Adrenal gland (tissue), 5 donors: ENCODE measurements around the gene CHN2.

Experiments
- POLR2A ChIP-seq, 2 donors: fragments of 450-650 bp; IDR thresholded peaks; one replicate each; pipeline ENCODE4 v1.6.1; 2017; ENCODE audit warnings: antibody characterized with exemption in 2 of 2, mild to moderate bottlenecking in 2 of 2, moderate library complexity in 1 of 2
- TF ChIP-seq, protein P1 (sequence below), 6 experiments: fragments of 450-650 bp in 4 of 6; fragments of 200-600 bp in 2 of 6; sonication (generic) in 1 of 6; IDR thresholded peaks; 1 replicate in 5 of 6; 2 replicates in 1 of 6; pipeline versions ENCODE4 v1.5.1 to v1.8.0; 2016 to 2021; ENCODE audit warnings: antibody characterized with exemption in 6 of 6, mild to moderate bottlenecking in 2 of 6, moderate library complexity in 1 of 6
- donor health status: DM: no; HTN: no; CAD: no.

DNA sequence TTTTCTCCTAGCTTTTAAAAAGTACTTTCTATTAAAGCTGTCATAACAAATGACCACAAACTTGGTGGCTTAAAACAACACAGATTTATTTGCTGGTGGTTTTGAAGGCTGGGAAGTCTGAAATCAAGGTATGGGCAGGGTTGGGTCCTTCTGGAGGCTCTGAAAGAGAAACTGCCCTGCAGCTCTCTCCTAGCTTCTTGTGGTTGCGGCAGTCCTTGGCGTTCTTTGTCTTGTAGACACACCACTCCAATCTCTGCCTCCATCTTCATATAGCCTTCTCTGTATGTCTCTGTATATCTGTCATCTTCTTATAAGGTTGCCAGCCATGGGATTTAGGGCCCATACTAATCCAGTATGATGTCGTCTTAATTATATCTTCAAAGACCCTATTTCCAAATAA lies 289.7 kb downstream of the CHN2 start:
- TF ChIP-seq, protein P1, sequence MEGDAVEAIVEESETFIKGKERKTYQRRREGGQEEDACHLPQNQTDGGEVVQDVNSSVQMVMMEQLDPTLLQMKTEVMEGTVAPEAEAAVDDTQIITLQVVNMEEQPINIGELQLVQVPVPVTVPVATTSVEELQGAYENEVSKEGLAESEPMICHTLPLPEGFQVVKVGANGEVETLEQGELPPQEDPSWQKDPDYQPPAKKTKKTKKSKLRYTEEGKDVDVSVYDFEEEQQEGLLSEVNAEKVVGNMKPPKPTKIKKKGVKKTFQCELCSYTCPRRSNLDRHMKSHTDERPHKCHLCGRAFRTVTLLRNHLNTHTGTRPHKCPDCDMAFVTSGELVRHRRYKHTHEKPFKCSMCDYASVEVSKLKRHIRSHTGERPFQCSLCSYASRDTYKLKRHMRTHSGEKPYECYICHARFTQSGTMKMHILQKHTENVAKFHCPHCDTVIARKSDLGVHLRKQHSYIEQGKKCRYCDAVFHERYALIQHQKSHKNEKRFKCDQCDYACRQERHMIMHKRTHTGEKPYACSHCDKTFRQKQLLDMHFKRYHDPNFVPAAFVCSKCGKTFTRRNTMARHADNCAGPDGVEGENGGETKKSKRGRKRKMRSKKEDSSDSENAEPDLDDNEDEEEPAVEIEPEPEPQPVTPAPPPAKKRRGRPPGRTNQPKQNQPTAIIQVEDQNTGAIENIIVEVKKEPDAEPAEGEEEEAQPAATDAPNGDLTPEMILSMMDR (IDR thresholded peaks at IDR 0.05), result no peak
- no peak for TF ChIP-seq POLR2A (IDR thresholded peaks at IDR 0.05)
